ACC112 (cell line): ENCODE measurements around the gene KMT2A.
"Not testable (repeated sequence)": the region's sequence is repeated elsewhere in the genome, so short reads cannot be mapped to it uniquely, and the experiment has no call there.

Experiments used
- H2AFZ ChIP-seq: fragments of 200-600 bp; sonication (generic); one replicate; pipeline ENCODE4 v1.6.0; 2017; ENCODE audit warnings: antibody characterized with exemption, low read length; ENCODE audit not compliant: unreplicated experiment
- H3K27ac ChIP-seq: fragments of 200-600 bp; sonication (generic); 2 replicates; pipeline ENCODE4 v1.5.1; 2014; ENCODE audit warnings: low read depth, mild to moderate bottlenecking, antibody characterized with exemption, low read length, moderate library complexity
- H3K27me3 ChIP-seq: fragments of 200-600 bp; sonication (generic); 2 replicates; pipeline ENCODE4 v1.6.1; 2014; ENCODE audit warnings: mild to moderate bottlenecking, antibody characterized with exemption, low read length, moderate library complexity, mixed read lengths; ENCODE audit not compliant: insufficient read depth
- H3K36me3 ChIP-seq: fragments of 200-600 bp; sonication (generic); 2 replicates; pipeline ENCODE4 v1.6.1; 2016; ENCODE audit warnings: mild to moderate bottlenecking, antibody characterized with exemption, low read length, moderate library complexity, mixed read lengths; ENCODE audit not compliant: insufficient read depth
- H3K4me1 ChIP-seq: fragments of 200-600 bp; sonication (generic); one replicate; pipeline ENCODE4 v1.6.1; 2016; ENCODE audit warnings: low read length, mixed read lengths; ENCODE audit not compliant: insufficient read depth, unreplicated experiment, control insufficient read depth
- H3K4me3 ChIP-seq: fragments of 200-600 bp; sonication (generic); 2 replicates; pipeline ENCODE4 v1.5.1; 2014; ENCODE audit warnings: mild to moderate bottlenecking, low read depth, low read length
- H3K79me2 ChIP-seq: fragments of 200-600 bp; sonication (generic); one replicate; pipeline ENCODE4 v1.6.0; 2016; ENCODE audit warnings: low read length; ENCODE audit not compliant: control insufficient read depth, unreplicated experiment, insufficient read depth

The KMT2A gene

DNA sequence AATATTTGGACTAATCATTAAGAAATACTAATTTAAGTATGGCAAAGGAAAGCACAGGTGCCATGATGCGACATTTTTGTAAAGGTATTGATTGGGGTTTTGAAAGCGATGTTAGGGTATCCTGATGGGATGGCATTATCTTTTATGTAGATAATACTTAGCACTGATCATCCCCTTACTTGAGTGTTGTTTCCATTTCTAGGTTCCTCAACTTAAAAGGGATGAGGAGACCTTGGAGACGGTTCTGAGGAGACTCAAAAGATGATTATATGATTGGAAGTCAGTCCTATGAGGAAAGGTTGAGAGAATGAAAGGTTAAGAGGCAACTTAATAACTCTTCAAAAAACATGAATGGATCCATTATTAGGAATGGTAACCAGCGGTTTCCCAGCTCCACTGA lies 11.1 kb downstream of the KMT2A start:
- H3K27me3 ChIP-seq, result no peaks in the 10 kb centered on the region
- H3K27ac ChIP-seq, result 0 out of 2 replicates have a peak overlapping the region, but pooled peaks have one; percentile 57
- H3K4me3 ChIP-seq, result no peak overlapping the region
- no peak overlapping the region for H2AFZ ChIP-seq
- H3K79me2 ChIP-seq, result peaks cover 79% of the 10 kb centered on the region
- 0 out of 2 replicates have a peak, but pooled peaks cover 6% of the 10 kb centered on the region for H3K36me3 ChIP-seq
- H3K4me1 ChIP-seq, result peaks cover 18% of the 10 kb centered on the region

- H3K79me2 ChIP-seq, result peaks cover 75% of the 10 kb centered on the region
- H3K36me3 ChIP-seq, result 0 out of 2 replicates have a peak, but pooled peaks cover 6% of the 10 kb centered on the region
- no peak overlapping the region for H3K4me3 ChIP-seq
- peak overlapping the region; percentile 57 for H3K27ac ChIP-seq
- H2AFZ ChIP-seq, result no peak overlapping the region
- H3K27me3 ChIP-seq, result no peaks in the 10 kb centered on the region
- H3K4me1 ChIP-seq, result peaks cover 18% of the 10 kb centered on the region
Observed at GRCh38 chr11:118448294-118448693, 12.0 kb downstream of the KMT2A start.

DNA sequence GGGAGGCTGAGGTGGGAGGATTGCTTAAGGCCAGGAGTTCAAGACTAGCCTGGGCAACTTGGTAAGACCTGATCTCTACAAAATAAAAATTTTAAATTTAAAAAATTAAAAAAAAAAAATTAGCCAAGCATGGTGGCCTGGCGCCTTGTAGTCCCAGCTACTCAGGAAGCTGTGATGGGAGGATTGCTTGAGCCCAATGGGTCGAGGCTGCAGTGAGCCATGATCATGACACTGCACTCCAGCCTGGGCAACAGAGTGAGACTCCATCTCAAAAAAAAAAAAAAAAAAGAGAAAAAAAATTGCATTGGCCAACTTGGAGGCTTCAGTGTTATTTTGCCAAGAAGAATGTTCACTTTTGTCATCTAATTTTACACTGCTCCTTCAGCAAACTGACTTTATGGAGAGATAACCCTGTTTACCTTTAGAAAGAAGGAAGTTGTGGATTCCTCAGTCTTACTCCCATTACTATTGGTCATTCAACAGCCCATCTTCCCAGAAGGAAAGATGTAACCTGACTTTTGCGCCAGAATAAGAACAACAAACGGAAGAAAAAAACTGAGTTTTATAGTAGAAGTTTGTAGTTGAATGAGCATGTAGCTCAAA lies 13.1 kb downstream of the KMT2A start:
- Histone ChIP-seq H3K36me3 (0 out of 2 replicates have a peak, but pooled peaks cover 6% of the 10 kb centered on the region), H3K27ac (no peak overlapping the region), H3K27me3 (no peaks in the 10 kb centered on the region), H3K79me2 (peaks cover 75% of the 10 kb centered on the region), H3K4me3 (no peak overlapping the region), H2AFZ (no peak overlapping the region), H3K4me1 (peaks cover 18% of the 10 kb centered on the region)

DNA sequence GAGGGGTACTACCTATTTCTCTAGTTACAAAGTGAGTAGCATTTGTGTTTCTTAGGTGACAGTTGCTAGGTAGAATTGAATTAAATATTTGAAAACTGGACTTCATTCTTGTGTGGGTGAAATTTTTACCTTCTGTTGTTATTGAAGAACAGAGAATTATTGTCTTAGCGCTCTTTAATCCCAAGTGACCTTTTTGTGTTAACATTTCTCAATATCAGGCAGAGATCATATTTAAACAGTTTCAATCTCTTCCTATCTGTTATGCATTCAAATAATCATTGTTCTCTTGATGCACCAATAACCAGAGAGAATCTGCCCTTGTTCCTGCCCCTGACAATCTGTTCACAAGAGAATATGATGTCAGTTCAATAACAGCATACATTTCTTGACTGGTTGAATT lies 14.2 kb downstream of the KMT2A start:
- Histone ChIP-seq H3K4me3 (no peak overlapping the region), H2AFZ (no peak overlapping the region), H3K27ac (no peak overlapping the region), H3K27me3 (no peaks in the 10 kb centered on the region), H3K79me2 (peaks cover 72% of the 10 kb centered on the region), H3K4me1 (peaks cover 18% of the 10 kb centered on the region), H3K36me3 (0 out of 2 replicates have a peak, but pooled peaks cover 6% of the 10 kb centered on the region)

DNA sequence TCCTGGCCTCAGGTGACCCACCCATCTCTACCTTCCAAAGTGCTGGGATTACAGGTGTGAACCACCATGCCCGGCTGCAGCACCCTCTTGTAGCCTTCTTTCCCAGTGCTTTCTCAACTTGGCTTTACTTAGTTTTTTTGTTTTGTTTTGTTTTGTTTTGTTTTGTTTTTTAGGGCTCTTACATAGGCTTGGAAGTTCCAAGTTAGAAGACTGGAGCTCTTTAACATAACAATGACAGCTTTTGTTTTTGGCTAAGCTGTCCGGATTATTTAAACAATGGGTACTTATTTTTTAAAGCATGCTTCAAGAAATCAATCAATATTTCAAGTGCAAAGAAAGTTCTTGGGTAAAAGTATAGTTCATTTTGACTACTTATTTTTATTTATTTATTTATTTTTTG lies 25.9 kb downstream of the KMT2A start:
- H3K36me3 ChIP-seq, result no peaks in the 10 kb centered on the region
- no peaks in the 10 kb centered on the region for H3K4me1 ChIP-seq
- H3K79me2 ChIP-seq, result peaks cover 27% of the 10 kb centered on the region
- no peak overlapping the region for H2AFZ ChIP-seq
- no peaks in the 10 kb centered on the region for H3K27me3 ChIP-seq
- no peak overlapping the region for H3K27ac ChIP-seq
- H3K4me3 ChIP-seq, result no peak overlapping the region

GRCh38 chr11:118468968-118469367 lies 32.7 kb downstream of the KMT2A start:
- H3K4me3 ChIP-seq, H3K79me2 ChIP-seq, H3K27ac ChIP-seq, H3K27me3 ChIP-seq, H3K4me1 ChIP-seq, H2AFZ ChIP-seq: not testable (repeated sequence)
- peaks cover 13% of the 10 kb centered on the region for H3K36me3 ChIP-seq

GRCh38 chr11:118471030-118471429 lies 34.7 kb downstream of the KMT2A start:
- no peaks in the 10 kb centered on the region for H3K4me1 ChIP-seq
- H3K36me3 ChIP-seq, result peaks cover 13% of the 10 kb centered on the region
- no peaks in the 10 kb centered on the region for H3K79me2 ChIP-seq
- H3K27ac ChIP-seq, result no peak overlapping the region
- no peak overlapping the region for H2AFZ ChIP-seq
- no peaks in the 10 kb centered on the region for H3K27me3 ChIP-seq
- H3K4me3 ChIP-seq, result no peak overlapping the region

DNA sequence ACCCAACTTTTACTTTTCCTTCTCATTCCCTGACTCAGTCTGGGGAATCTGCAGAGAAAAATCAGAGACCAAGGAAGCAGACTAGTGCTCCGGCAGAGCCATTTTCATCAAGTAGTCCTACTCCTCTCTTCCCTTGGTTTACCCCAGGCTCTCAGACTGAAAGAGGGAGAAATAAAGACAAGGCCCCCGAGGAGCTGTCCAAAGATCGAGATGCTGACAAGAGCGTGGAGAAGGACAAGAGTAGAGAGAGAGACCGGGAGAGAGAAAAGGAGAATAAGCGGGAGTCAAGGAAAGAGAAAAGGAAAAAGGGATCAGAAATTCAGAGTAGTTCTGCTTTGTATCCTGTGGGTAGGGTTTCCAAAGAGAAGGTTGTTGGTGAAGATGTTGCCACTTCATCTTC lies 37.2 kb downstream of the KMT2A start:
- Histone ChIP-seq H3K4me1 (no peaks in the 10 kb centered on the region), H2AFZ (no peak overlapping the region), H3K27me3 (no peaks in the 10 kb centered on the region), H3K36me3 (peaks cover 19% of the 10 kb centered on the region), H3K27ac (no peak overlapping the region), H3K4me3 (no peak overlapping the region), H3K79me2 (no peaks in the 10 kb centered on the region)

DNA sequence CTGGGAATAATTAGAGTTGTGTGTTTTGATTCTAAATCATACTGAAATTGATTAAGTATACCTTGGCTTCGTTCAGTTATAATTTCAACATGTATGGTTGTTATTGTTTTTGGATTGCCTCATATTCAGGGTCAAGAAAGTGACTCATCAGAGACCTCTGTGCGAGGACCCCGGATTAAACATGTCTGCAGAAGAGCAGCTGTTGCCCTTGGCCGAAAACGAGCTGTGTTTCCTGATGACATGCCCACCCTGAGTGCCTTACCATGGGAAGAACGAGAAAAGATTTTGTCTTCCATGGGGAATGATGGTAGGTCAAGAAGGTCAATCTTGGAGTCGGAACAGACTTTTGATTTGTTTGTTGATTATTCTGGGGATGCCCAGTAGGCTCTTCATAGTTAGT lies 40.4 kb downstream of the KMT2A start:
- no peak overlapping the region for H2AFZ ChIP-seq
- no peaks in the 10 kb centered on the region for H3K27me3 ChIP-seq
- no peaks in the 10 kb centered on the region for H3K79me2 ChIP-seq
- no peaks in the 10 kb centered on the region for H3K4me1 ChIP-seq
- H3K4me3 ChIP-seq, result no peak overlapping the region
- peaks cover 28% of the 10 kb centered on the region for H3K36me3 ChIP-seq
- H3K27ac ChIP-seq, result no peak overlapping the region

DNA sequence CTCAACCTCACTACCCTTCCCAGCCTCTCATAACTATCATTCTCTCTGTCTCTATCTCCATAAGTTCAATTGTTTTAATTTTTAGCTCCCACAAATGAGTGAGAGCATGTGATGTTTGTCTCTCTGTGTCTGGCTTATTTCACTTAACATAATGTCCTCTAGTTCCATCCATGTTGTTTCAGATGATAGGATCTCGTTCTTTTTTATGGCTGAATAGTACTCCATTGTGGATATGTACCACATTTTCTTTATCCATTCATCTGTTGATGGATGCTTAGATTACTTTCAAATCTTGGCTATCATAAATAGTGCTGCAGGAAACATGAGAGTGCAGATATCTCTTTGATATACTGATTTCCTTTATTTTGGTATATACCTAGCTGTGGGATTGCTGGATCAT lies 44.9 kb downstream of the KMT2A start:
- H3K36me3 ChIP-seq, result peaks cover 20% of the 10 kb centered on the region
- H3K27me3 ChIP-seq, H3K27ac ChIP-seq, H3K79me2 ChIP-seq, H3K4me3 ChIP-seq, H3K4me1 ChIP-seq, H2AFZ ChIP-seq: not testable (repeated sequence)

GRCh38 chr11:118484405-118484804 lies 48.1 kb downstream of the KMT2A start:
- Histone ChIP-seq H3K79me2 (no peaks in the 10 kb centered on the region), H2AFZ (no peak overlapping the region), H3K4me3 (no peak overlapping the region), H3K36me3 (peaks cover 11% of the 10 kb centered on the region), H3K27ac (no peak overlapping the region), H3K4me1 (no peaks in the 10 kb centered on the region), H3K27me3 (no peaks in the 10 kb centered on the region)
